ENCODE data around the gene CAMK1G. TPM values are rescaled to one million over a fixed set of nuclear protein-coding genes. Genes with fewer than 3 reads are reported as not detected.
A peak's percentile ranks its signal among the peaks of the same experiment; 100 is the strongest.

Gene CAMK1G
- total and polyA plus RNA-seq, 9 of the 15 experiments (the other 6 are each of a cell fraction or from before 2014, with no cell fraction given) = not detected

DNA sequence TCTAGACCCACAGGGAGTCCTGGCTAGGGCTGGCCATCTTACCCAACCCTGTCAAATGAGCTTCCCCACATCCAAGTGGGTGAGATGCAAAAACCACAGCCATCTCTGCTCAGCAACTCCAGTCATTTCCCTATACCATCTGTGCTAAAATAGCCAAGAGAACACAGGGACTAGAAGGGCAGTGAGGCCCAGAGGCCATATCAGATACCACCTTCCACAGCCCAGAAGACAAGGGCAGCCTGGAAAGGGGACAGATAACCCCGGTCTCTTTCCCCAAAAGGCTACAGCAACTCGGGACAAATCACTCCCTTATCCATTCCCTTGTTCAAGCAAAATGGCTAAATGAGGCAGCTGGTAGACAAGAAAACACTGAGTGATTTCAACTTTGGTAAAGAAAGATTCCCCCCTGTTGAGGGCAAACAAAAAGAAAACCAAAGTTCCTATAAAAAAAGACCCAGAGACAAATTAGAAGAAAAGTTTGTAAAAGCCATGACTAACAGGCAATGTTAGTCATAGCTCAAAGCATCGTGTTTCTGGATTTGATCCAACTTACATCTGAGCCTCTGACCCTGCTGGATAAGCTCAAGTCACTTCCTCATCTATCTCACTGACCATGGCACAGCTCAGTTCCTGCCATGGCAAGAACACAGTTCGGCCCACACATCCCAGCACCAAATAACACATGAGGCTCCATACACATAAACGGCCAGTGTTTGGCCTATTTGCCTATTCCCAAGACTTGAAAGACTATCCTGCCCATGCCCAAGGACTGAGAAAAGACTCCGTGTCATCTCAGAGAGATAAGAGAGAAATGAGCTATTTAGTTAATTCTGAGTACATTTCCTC lies 65.6 kb downstream of the CAMK1G start (continued):
- TF ChIP-seq, protein P1, sequence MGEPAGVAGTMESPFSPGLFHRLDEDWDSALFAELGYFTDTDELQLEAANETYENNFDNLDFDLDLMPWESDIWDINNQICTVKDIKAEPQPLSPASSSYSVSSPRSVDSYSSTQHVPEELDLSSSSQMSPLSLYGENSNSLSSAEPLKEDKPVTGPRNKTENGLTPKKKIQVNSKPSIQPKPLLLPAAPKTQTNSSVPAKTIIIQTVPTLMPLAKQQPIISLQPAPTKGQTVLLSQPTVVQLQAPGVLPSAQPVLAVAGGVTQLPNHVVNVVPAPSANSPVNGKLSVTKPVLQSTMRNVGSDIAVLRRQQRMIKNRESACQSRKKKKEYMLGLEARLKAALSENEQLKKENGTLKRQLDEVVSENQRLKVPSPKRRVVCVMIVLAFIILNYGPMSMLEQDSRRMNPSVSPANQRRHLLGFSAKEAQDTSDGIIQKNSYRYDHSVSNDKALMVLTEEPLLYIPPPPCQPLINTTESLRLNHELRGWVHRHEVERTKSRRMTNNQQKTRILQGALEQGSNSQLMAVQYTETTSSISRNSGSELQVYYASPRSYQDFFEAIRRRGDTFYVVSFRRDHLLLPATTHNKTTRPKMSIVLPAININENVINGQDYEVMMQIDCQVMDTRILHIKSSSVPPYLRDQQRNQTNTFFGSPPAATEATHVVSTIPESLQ (CRISPR knock-in tag; IDR thresholded peaks at IDR 0.05) = no peak
- TF ChIP-seq NR2C1 (IDR thresholded peaks at IDR 0.05) (peak; percentile 56; the same call in 1 of the 2 replicates), NR2C1 (tag; IDR thresholded peaks at IDR 0.05) (peak; percentile 69; the same call in 1 of the 2 replicates), PRMT5 (CRISPR knock-in tag; IDR thresholded peaks at IDR 0.05) (no peak), SMARCA4 (IDR thresholded peaks at IDR 0.05) (peak; percentile 89), RFX7 (CRISPR knock-in tag; IDR thresholded peaks at IDR 0.05) (no peak), ZNF518B (CRISPR knock-in tag; IDR thresholded peaks at IDR 0.05) (no peak), ZNF766 (CRISPR knock-in tag; conservative IDR thresholded peaks at IDR 0.05) (peak; percentile 44), KAT7 (CRISPR knock-in tag; IDR thresholded peaks at IDR 0.05; ENCODE audit: borderline replicate concordance) (no peak), RHOXF2B (CRISPR knock-in tag; conservative IDR thresholded peaks at IDR 0.05) (no peak), ZNF175 (CRISPR knock-in tag; IDR thresholded peaks at IDR 0.05; ENCODE audit: low read depth) (no peak; the same call in 1 of the 2 replicates), CXXC5 (CRISPR knock-in tag; IDR thresholded peaks at IDR 0.05) (no peak), NFRKB (IDR thresholded peaks at IDR 0.05; ENCODE audit: low read depth) (peak; percentile 81; the same call in 1 of the 2 replicates), DDX20 (tag; IDR thresholded peaks at IDR 0.05; ENCODE audit: low read depth) (0 out of 2 replicates have a peak, but pooled peaks have one; percentile 27), TEAD4 (IDR thresholded peaks at IDR 0.05; ENCODE audit: low read length) (peak; percentile 61), TEAD4 (CRISPR knock-in tag; IDR thresholded peaks at IDR 0.05; ENCODE audit: borderline replicate concordance) (no peak), CC2D1A (IDR thresholded peaks at IDR 0.05) (no peak), UBTF (IDR thresholded peaks at IDR 0.05; ENCODE audit: borderline replicate concordance in 1 of 2, low read depth in 2 of 2, low read length in 2 of 2) (peak in 1 of 2 experiments; percentile 65; a peak in 1 of 4 replicates), BACH1 (tag; IDR thresholded peaks at IDR 0.05) (peak; percentile 23; the same call in 1 of the 2 replicates), MEF2D (tag; conservative IDR thresholded peaks at IDR 0.05; ENCODE audit: low read depth) (0 out of 2 replicates have a peak, but pooled peaks have one; percentile 40), ELF1 (tag; IDR thresholded peaks at IDR 0.05) (peak; percentile 32; the same call in 1 of the 2 replicates)
